GM12878 (cell line): ENCODE data around the gene PPP6R1. TPM values are rescaled to one million over a fixed set of nuclear protein-coding genes. Genes with fewer than 3 reads are reported as not detected.
A peak's percentile ranks its signal among the peaks of the same experiment; 100 is the strongest.

Experiments used
- EZH2 ChIP-seq: IDR thresholded peaks from 2 replicates; pipeline ENCODE4 v1.6.1; 2012; ENCODE audit warnings: low read depth, mild to moderate bottlenecking, control low read depth, inconsistent platforms, low read length, borderline replicate concordance; ENCODE audit not compliant: control insufficient read depth
- FOXK2 ChIP-seq: fragments of 450-650 bp; IDR thresholded peaks from 2 replicates; pipeline ENCODE4 v1.6.1; 2017; ENCODE audit warnings: mild to moderate bottlenecking, moderate library complexity
- FOXM1 ChIP-seq: IDR thresholded peaks from 2 replicates; pipeline ENCODE4 v1.6.1; 2012; ENCODE audit warnings: low read depth, mild to moderate bottlenecking, inconsistent platforms, low read length, moderate library complexity
- GABPA ChIP-seq: IDR thresholded peaks from 2 replicates; pipeline ENCODE4 v1.6.1; 2014; ENCODE audit warnings: antibody characterized with exemption, low read depth, mild to moderate bottlenecking, inconsistent platforms
- HDGF ChIP-seq: fragments of 450-650 bp; IDR thresholded peaks from 2 replicates; pipeline ENCODE4 v1.6.1; 2016; ENCODE audit warnings: antibody characterized with exemption
- MXI1 ChIP-seq: fragments of 150-350 bp; IDR thresholded peaks from 2 replicates; pipeline ENCODE4 v1.6.1; 2011; ENCODE audit warnings: low read depth, mild to moderate bottlenecking, inconsistent platforms, low read length, improper control_type of control experiment
- MYB ChIP-seq: fragments of 150-350 bp; IDR thresholded peaks from 2 replicates; pipeline ENCODE4 v1.6.1; 2014; ENCODE audit warnings: mild to moderate bottlenecking, low read depth, low read length, borderline replicate concordance
- NBN ChIP-seq: fragments of 450-650 bp; IDR thresholded peaks from 2 replicates; pipeline ENCODE4 v1.6.1; 2016
- NRF1 ChIP-seq: conservative IDR thresholded peaks from 2 replicates; pipeline ENCODE4 v1.6.1; 2011; ENCODE audit warnings: mild to moderate bottlenecking, low read depth, low read length, improper control_type of control experiment
- PML ChIP-seq: IDR thresholded peaks from 2 replicates; pipeline ENCODE4 v1.6.1; 2012; ENCODE audit warnings: low read length, inconsistent platforms
- POLR2A ChIP-seq: IDR thresholded peaks from 2 replicates; pipeline ENCODE4 v1.6.1; 2011; ENCODE audit warnings: low read depth, mild to moderate bottlenecking, low read length
- RAD51 ChIP-seq: fragments of 450-650 bp; IDR thresholded peaks from 2 replicates; pipeline ENCODE4 v1.6.1; 2016; ENCODE audit warnings: moderate library complexity, mild to moderate bottlenecking, inconsistent platforms
- SMARCA5 ChIP-seq: fragments of 450-650 bp; IDR thresholded peaks from 2 replicates; pipeline ENCODE4 v1.6.1; 2017; ENCODE audit warnings: mild to moderate bottlenecking
- TAF1 ChIP-seq: IDR thresholded peaks from 2 replicates; pipeline ENCODE4 v1.6.1; 2011; ENCODE audit warnings: mild to moderate bottlenecking, low read depth, low read length, borderline replicate concordance
- polyA plus RNA-seq, 11 experiments: library from polyadenylated mRNA; depleted of rRNA in 4 of 11; unstranded in 6 of 11; stranded (reverse) in 5 of 11; fragments of >200 nt; fragmentation: Nextera tagmentation in 4 of 11; fragmentation: Illumina TruSeq in 1 of 11; extraction: Ambion mirVana in 4 of 11; extraction: Trizol in 1 of 11; gene quantifications; 1 replicate in 1 of 11; 2 replicates in 10 of 11; pipeline versions ENCODE4 v1.2.1 to v1.2.3, GENCODE V29; 2011 to 2016; ENCODE audit warnings: inconsistent platforms in 2 of 11, missing spikeins in 2 of 11, low read depth in 1 of 11
- total RNA-seq, 4 experiments: library from RNA; depleted of rRNA in 3 of 4; stranded (reverse); fragments of >200 nt in 3 of 4; fragmentation: Illumina TruSeq in 1 of 4; extraction: Trizol in 1 of 4; gene quantifications; 2 replicates each; pipeline versions ENCODE4 v1.2.1 to v1.2.3, GENCODE V29; 2013 to 2021
- TF ChIP-seq, protein P1 (sequence below): fragments of 450-650 bp; IDR thresholded peaks from 2 replicates; pipeline ENCODE4 v1.6.1; 2017; ENCODE audit warnings: mild to moderate bottlenecking, moderate library complexity
- TF ChIP-seq, protein P2 (sequence below): fragments of 450-650 bp; formaldehyde crosslinking; IDR thresholded peaks from 2 replicates; pipeline ENCODE4 v1.5.0; 2022; ENCODE audit warnings: mild to moderate bottlenecking, missing genetic modification characterization
- TF ChIP-seq, protein P3 (sequence below): fragments of 150-350 bp; IDR thresholded peaks from 2 replicates; pipeline ENCODE4 v1.6.1; 2016; ENCODE audit warnings: low read depth, low read length
- TF ChIP-seq, protein P4 (sequence below): IDR thresholded peaks from 2 replicates; pipeline ENCODE4 v1.6.1; 2011; ENCODE audit warnings: low read depth, mild to moderate bottlenecking, low read length, moderate library complexity, borderline replicate concordance; ENCODE audit errors: extremely low read depth

Gene PPP6R1
- total and polyA plus RNA-seq, 10 of the 15 experiments (the other 5 are each of a cell fraction or from before 2014, with no cell fraction given) = 0.80 to 173 (median 63.7) TPM

DNA sequence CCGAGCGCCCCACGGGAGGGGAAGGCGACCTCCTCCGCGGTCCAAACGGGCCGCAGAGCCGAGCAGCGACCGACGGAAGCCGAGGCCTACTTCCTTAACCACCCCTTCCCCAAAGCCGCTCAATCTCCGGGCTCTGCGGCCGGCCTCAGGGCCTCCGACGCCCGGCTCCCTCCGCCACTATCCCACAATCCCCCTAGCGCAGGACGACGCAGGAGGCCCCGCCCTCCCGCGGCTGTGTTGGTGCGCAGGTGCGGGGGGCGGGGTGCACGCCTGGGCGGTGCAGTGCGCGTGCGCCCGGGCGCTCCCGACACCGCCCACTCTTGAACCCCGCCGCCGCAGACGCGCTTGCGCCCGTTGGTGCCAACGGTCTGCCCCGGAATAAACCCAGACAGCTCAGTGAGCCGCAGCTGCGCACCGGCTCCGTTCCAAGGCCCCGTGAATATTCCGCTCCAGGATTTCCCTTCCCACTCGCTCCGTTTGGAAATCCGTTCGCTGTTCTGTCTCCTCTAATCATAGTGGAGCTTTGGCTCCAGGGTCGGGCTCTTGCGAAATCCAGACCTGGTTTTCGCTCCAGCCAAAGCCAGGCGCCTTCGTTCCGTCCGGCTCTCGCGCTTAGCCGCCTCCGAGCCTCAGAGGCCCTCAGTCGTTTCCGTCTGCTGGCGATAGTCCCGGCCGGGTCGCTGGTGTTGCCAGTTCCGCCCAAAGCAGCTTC, at the start of gene PPP6R1 (continued):
- TF ChIP-seq, protein P1, sequence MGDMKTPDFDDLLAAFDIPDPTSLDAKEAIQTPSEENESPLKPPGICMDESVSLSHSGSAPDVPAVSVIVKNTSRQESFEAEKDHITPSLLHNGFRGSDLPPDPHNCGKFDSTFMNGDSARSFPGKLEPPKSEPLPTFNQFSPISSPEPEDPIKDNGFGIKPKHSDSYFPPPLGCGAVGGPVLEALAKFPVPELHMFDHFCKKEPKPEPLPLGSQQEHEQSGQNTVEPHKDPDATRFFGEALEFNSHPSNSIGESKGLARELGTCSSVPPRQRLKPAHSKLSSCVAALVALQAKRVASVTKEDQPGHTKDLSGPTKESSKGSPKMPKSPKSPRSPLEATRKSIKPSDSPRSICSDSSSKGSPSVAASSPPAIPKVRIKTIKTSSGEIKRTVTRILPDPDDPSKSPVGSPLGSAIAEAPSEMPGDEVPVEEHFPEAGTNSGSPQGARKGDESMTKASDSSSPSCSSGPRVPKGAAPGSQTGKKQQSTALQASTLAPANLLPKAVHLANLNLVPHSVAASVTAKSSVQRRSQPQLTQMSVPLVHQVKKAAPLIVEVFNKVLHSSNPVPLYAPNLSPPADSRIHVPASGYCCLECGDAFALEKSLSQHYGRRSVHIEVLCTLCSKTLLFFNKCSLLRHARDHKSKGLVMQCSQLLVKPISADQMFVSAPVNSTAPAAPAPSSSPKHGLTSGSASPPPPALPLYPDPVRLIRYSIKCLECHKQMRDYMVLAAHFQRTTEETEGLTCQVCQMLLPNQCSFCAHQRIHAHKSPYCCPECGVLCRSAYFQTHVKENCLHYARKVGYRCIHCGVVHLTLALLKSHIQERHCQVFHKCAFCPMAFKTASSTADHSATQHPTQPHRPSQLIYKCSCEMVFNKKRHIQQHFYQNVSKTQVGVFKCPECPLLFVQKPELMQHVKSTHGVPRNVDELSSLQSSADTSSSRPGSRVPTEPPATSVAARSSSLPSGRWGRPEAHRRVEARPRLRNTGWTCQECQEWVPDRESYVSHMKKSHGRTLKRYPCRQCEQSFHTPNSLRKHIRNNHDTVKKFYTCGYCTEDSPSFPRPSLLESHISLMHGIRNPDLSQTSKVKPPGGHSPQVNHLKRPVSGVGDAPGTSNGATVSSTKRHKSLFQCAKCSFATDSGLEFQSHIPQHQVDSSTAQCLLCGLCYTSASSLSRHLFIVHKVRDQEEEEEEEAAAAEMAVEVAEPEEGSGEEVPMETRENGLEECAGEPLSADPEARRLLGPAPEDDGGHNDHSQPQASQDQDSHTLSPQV = 0 out of 2 replicates have a peak, but pooled peaks have one; percentile 32
- TF ChIP-seq SMARCA5 (no peak; the same call in 1 of the 2 replicates), EZH2 (no peak), MYB (peak; percentile 47; the same call in 1 of the 2 replicates), FOXM1 (peak; percentile 85), FOXK2 (peak; percentile 52; the same call in 1 of the 2 replicates), NRF1 (peak; percentile 96), TAF1 (peak; percentile 97), RAD51 (no peak), PML (peak; percentile 93), GABPA (peak; percentile 61; the same call in 1 of the 2 replicates), HDGF (peak; percentile 48; the same call in 1 of the 2 replicates), NBN (peak; percentile 99), POLR2A (peak; percentile 89), MXI1 (peak; percentile 68)
- TF ChIP-seq, protein P2, sequence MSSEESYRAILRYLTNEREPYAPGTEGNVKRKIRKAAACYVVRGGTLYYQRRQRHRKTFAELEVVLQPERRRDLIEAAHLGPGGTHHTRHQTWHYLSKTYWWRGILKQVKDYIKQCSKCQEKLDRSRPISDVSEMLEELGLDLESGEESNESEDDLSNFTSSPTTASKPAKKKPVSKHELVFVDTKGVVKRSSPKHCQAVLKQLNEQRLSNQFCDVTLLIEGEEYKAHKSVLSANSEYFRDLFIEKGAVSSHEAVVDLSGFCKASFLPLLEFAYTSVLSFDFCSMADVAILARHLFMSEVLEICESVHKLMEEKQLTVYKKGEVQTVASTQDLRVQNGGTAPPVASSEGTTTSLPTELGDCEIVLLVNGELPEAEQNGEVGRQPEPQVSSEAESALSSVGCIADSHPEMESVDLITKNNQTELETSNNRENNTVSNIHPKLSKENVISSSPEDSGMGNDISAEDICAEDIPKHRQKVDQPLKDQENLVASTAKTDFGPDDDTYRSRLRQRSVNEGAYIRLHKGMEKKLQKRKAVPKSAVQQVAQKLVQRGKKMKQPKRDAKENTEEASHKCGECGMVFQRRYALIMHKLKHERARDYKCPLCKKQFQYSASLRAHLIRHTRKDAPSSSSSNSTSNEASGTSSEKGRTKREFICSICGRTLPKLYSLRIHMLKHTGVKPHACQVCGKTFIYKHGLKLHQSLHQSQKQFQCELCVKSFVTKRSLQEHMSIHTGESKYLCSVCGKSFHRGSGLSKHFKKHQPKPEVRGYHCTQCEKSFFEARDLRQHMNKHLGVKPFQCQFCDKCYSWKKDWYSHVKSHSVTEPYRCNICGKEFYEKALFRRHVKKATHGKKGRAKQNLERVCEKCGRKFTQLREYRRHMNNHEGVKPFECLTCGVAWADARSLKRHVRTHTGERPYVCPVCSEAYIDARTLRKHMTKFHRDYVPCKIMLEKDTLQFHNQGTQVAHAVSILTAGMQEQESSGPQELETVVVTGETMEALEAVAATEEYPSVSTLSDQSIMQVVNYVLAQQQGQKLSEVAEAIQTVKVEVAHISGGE (CRISPR knock-in tag) = no peak
- TF ChIP-seq, protein P3, sequence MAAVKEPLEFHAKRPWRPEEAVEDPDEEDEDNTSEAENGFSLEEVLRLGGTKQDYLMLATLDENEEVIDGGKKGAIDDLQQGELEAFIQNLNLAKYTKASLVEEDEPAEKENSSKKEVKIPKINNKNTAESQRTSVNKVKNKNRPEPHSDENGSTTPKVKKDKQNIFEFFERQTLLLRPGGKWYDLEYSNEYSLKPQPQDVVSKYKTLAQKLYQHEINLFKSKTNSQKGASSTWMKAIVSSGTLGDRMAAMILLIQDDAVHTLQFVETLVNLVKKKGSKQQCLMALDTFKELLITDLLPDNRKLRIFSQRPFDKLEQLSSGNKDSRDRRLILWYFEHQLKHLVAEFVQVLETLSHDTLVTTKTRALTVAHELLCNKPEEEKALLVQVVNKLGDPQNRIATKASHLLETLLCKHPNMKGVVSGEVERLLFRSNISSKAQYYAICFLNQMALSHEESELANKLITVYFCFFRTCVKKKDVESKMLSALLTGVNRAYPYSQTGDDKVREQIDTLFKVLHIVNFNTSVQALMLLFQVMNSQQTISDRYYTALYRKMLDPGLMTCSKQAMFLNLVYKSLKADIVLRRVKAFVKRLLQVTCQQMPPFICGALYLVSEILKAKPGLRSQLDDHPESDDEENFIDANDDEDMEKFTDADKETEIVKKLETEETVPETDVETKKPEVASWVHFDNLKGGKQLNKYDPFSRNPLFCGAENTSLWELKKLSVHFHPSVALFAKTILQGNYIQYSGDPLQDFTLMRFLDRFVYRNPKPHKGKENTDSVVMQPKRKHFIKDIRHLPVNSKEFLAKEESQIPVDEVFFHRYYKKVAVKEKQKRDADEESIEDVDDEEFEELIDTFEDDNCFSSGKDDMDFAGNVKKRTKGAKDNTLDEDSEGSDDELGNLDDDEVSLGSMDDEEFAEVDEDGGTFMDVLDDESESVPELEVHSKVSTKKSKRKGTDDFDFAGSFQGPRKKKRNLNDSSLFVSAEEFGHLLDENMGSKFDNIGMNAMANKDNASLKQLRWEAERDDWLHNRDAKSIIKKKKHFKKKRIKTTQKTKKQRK = no peak; the same call in 1 of the 2 replicates
- TF ChIP-seq, protein P4, sequence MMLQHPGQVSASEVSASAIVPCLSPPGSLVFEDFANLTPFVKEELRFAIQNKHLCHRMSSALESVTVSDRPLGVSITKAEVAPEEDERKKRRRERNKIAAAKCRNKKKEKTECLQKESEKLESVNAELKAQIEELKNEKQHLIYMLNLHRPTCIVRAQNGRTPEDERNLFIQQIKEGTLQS = no peak
